ENCODE data around the gene GMCL2. TPM values are rescaled to one million over a fixed set of nuclear protein-coding genes. Genes with fewer than 3 reads are reported as not detected.

GMCL2 gene
- total and polyA plus RNA-seq, 9 of the 15 experiments (the other 6 are each of a cell fraction or from before 2014, with no cell fraction given): 0.04 TPM; not detected in 8

DNA sequence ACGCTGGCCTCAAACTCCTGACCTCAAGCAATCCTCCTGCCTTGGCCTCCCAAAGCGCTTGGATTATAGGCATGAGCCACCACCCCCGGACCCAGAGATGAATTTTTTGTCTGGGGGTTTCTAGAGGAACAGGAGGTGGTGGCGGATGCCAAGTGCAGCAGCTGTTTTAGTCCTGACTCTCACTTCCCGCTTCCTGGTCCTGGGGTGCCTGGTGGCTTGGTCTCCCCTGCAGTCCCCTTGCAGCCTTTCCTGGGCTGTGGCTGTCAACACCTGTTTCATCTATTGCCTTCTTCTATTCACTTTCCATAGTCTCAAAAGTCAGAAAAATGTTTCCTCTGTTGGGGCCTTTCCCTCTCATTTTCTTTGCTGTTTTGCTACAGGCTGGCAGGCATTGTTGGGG, 27.0 kb downstream of the GMCL2 start:
- Histone ChIP-seq H2AFZ (ENCODE audit: low read depth, low read length) (no peak overlapping the region), H3K36me3 (ENCODE audit: control insufficient read depth, insufficient read depth, low read length) (no peaks in the 10 kb centered on the region), H3K4me1 (replicated peaks in 1 of 2; ENCODE audit: control insufficient read depth in 2 of 2, insufficient read depth in 2 of 2, low read length in 2 of 2) (peaks cover 3 to 9% of the 10 kb centered on the region in 2 experiments; a peak in 3 of 5 replicates), H3K4me2 (ENCODE audit: insufficient read depth, low read length) (no peak overlapping the region), H3K4me3 (no peak overlapping the region), H3K9me3 (replicated peaks; ENCODE audit: control insufficient read depth, insufficient read depth, low read depth, low read length) (no peaks in the 10 kb centered on the region), H3K27me3 (ENCODE audit: control insufficient read depth in 2 of 2, insufficient read depth in 2 of 2, low read length in 2 of 2) (peaks cover 3 to 8% of the 10 kb centered on the region in 2 experiments; a peak in 1 of 5 replicates), H3K9me1 (ENCODE audit: control insufficient read depth, insufficient read depth, low read length) (no peaks in the 10 kb centered on the region), H4K20me1 (replicated peaks; ENCODE audit: control insufficient read depth, insufficient read depth, low read length) (no peaks in the 10 kb centered on the region), H3K27ac (ENCODE audit: extremely low read depth, low read depth, low read length) (no peak overlapping the region), H3K9ac (ENCODE audit: insufficient read depth in 1 of 2, low read depth in 2 of 2, low read length in 2 of 2) (no peak overlapping the region), H3K79me2 (ENCODE audit: control insufficient read depth, insufficient read depth, low read length) (no peaks in the 10 kb centered on the region)
- in situ Hi-C loops (cut with MboI): no loop called here
- no TSS peak for BruUV-seq (replicated peaks)
- no peak for TF ChIP-seq KDM5B (IDR thresholded peaks at IDR 0.05; ENCODE audit: insufficient replicate concordance, low read depth, low read length)
- FAIRE-seq (no peak), DNase-seq (ENCODE audit: extremely low read depth in 1 of 4, low spot score in 3 of 4) (no peak), ATAC-seq (no peak)
- ChIA-PET POLR2A (interaction anchor here (0.9 kb wide), 1 partner anchor 86 kb away, joined by 3 read pairs; no protein-coding TSS in a partner anchor), CTCF (ENCODE audit: low intra/inter-chr PET ratio) (no interaction called here)
- 49% methylated on average over 5 of the region's 5 CpGs for WGBS (ENCODE audit: insufficient coverage, low coverage, missing lambda C conversion rate)
- intact Hi-C loops (cut with micrococcal nuclease): loop anchor here (10.0 kb wide), 1 partner anchor 165 kb away; the partner anchor contains the start of gene PROP1

DNA sequence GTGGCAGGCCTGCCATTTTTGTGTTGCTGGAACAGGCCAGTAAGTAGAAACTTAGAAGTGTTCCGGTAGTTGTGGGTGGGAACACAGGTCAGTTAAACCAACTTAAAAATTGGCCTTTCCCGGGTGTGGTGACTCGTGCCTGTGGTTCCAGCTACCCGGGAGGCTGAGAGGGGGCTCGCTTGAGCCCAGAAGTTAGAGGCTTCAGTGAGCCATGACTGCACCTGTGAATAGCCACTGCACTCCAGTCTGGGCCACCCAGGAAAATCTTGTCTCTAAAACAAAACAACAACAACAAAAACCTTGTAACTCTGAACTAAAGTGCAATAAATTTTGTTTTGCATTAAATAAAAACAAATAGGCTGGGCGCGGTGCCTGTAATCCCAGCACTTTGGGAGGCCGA, 32.1 kb downstream of the GMCL2 start:
- ChIA-PET POLR2A (interaction anchor here (0.9 kb wide), 1 partner anchor 49 kb away, joined by 6 read pairs; the partner anchor contains the start of gene HNRNPAB), CTCF (ENCODE audit: low intra/inter-chr PET ratio) (no interaction called here)
- in situ Hi-C loops (cut with MboI) (no loop called here), intact Hi-C loops (cut with micrococcal nuclease) (no loop called here)
- H3K9ac ChIP-seq (ENCODE audit: insufficient read depth in 1 of 2, low read depth in 2 of 2, low read length in 2 of 2): no peak overlapping the region
- peaks cover 24% of the 10 kb centered on the region for H3K79me2 ChIP-seq (ENCODE audit: control insufficient read depth, insufficient read depth, low read length)
- ATAC-seq: no peak
- H3K27me3 ChIP-seq (ENCODE audit: control insufficient read depth in 2 of 2, insufficient read depth in 2 of 2, low read length in 2 of 2): no peaks in the 10 kb centered on the region
- WGBS (ENCODE audit: insufficient coverage, low coverage, missing lambda C conversion rate): 63% methylated on average over 8 of the region's 8 CpGs
- H3K9me3 ChIP-seq (replicated peaks; ENCODE audit: control insufficient read depth, insufficient read depth, low read depth, low read length): no peaks in the 10 kb centered on the region
- H4K20me1 ChIP-seq (replicated peaks; ENCODE audit: control insufficient read depth, insufficient read depth, low read length): peaks cover 7% of the 10 kb centered on the region; the same call in 1 of the 2 replicates
- no TSS peak for BruUV-seq (replicated peaks)
- H3K4me1 ChIP-seq (replicated peaks in 1 of 2; ENCODE audit: control insufficient read depth in 2 of 2, insufficient read depth in 2 of 2, low read length in 2 of 2): peaks cover 9 to 23% of the 10 kb centered on the region in 2 experiments; a peak in 4 of 5 replicates
- peak overlapping the region; percentile 84; the same call in 1 of the 2 replicates for H2AFZ ChIP-seq (ENCODE audit: low read depth, low read length)
- no peak overlapping the region for H3K27ac ChIP-seq (ENCODE audit: extremely low read depth, low read depth, low read length)
- no peak for DNase-seq (ENCODE audit: extremely low read depth in 1 of 4, low spot score in 3 of 4)
- FAIRE-seq: no peak
- no peak overlapping the region; the same call in 1 of the 2 replicates for H3K4me2 ChIP-seq (ENCODE audit: insufficient read depth, low read length)
- no peaks in the 10 kb centered on the region for H3K9me1 ChIP-seq (ENCODE audit: control insufficient read depth, insufficient read depth, low read length)
- no peak overlapping the region for H3K4me3 ChIP-seq
- peaks cover 27% of the 10 kb centered on the region for H3K36me3 ChIP-seq (ENCODE audit: control insufficient read depth, insufficient read depth, low read length)
- TF ChIP-seq CBX2 (IDR thresholded peaks at IDR 0.05; ENCODE audit: insufficient read depth, low read length, poor library complexity, severe bottlenecking): no peak
- no peak for TF ChIP-seq HDGF (IDR thresholded peaks at IDR 0.05)
- no peak for TF ChIP-seq STAT5B (CRISPR knock-in tag; IDR thresholded peaks at IDR 0.05)
- TF ChIP-seq RBM25 (IDR thresholded peaks at IDR 0.05; ENCODE audit: low read depth, low read length, severe bottlenecking): no peak
- no peak for TF ChIP-seq MLLT1 (IDR thresholded peaks at IDR 0.05)
- TF ChIP-seq PHB2 (IDR thresholded peaks at IDR 0.05; ENCODE audit: low read depth): no peak
- no peak for TF ChIP-seq CBX1 (IDR thresholded peaks at IDR 0.05; ENCODE audit: low read depth)
- no peak for TF ChIP-seq SMARCB1 (IDR thresholded peaks at IDR 0.05; ENCODE audit: insufficient read length, low read depth)
- TF ChIP-seq, protein P1, sequence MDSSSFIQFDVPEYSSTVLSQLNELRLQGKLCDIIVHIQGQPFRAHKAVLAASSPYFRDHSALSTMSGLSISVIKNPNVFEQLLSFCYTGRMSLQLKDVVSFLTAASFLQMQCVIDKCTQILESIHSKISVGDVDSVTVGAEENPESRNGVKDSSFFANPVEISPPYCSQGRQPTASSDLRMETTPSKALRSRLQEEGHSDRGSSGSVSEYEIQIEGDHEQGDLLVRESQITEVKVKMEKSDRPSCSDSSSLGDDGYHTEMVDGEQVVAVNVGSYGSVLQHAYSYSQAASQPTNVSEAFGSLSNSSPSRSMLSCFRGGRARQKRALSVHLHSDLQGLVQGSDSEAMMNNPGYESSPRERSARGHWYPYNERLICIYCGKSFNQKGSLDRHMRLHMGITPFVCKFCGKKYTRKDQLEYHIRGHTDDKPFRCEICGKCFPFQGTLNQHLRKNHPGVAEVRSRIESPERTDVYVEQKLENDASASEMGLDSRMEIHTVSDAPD (CRISPR knock-in tag; IDR thresholded peaks at IDR 0.05): no peak
- TF ChIP-seq, protein P2, sequence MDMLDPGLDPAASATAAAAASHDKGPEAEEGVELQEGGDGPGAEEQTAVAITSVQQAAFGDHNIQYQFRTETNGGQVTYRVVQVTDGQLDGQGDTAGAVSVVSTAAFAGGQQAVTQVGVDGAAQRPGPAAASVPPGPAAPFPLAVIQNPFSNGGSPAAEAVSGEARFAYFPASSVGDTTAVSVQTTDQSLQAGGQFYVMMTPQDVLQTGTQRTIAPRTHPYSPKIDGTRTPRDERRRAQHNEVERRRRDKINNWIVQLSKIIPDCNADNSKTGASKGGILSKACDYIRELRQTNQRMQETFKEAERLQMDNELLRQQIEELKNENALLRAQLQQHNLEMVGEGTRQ (CRISPR knock-in tag; IDR thresholded peaks at IDR 0.05): no peak
- no peak for TF ChIP-seq RFX5 (IDR thresholded peaks at IDR 0.05; ENCODE audit: low read depth, low read length)
- TF ChIP-seq ZNF696 (CRISPR knock-in tag; conservative IDR thresholded peaks at IDR 0.05): no peak

All from K562 (cell line).